NCI-H187 treated with DMSO at 0.1 percent for 48 hours (cell line): Measurements from ENCODE around the gene NUAK1.
"Not testable (repeated sequence)": the region's sequence is repeated elsewhere in the genome, so short reads cannot be mapped to it uniquely, and the experiment has no call there.

ENCODE experiments used
- DNase-seq: peaks from one replicate; lab custom pipeline; 2025; lab: John Stamatoyannopoulos, UW

Gene NUAK1

DNA sequence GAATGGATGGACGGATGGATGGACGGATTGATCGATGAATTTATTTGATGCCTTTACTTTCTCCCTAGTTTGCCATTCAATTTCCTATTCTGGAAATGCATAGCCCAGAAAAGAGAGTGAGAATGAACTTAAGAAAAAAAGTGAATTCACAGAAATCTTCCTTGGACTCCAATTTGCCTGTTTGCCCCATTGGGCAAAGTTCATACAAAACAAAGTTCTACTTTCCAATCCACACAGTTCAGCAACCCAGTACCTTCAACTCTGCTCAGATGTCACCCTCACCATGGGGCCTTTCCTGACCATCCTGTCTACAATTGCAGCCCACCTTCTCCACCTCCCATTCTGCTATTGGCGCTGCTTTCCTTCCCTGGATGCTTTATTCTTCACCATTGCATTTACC is 8.2 kb upstream of the NUAK1 start:
- DNase-seq, result no peak

DNA sequence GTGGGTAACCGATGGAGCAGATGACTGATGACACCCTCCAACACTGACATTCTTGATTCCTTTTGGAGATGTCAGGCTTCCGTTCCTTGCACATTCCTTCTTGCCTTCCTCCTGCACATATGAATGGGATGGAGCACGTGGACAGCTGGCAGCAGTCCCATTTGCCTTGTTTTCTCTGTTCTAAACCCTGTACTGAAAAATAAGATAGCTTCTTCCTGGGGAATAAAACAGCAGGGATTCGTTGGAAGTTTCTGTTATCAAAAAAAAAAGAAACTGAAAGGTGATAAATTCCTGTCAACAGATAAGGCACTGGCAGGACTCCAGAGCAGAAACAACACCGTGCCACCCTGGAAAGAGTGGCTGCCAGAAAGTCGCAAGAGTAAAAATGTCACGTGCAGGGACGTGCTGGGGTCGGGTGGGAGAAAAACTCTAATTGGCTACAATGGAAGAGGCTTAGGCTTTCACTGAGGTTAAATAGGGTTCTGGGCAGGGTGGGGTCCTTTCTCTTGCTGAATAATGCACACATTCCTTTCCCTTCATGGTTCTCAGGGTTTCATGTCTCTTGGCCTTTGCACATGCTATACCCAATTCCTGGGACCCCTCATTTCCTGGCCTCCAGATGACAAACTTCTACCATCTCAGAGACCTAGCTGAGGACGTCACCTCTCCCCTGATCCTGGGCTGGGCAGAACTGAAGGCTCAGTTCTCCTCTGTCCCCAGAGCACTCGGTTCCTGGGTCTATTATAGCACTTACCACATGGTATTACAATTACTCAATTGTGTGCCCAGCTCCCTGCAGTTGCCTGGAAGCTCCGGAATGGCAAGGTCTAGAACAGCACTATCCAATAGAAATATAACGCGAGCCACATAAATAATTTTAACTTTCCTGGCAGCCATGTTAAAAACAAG is 7.0 kb upstream of the NUAK1 start:
- no peak for DNase-seq

DNA sequence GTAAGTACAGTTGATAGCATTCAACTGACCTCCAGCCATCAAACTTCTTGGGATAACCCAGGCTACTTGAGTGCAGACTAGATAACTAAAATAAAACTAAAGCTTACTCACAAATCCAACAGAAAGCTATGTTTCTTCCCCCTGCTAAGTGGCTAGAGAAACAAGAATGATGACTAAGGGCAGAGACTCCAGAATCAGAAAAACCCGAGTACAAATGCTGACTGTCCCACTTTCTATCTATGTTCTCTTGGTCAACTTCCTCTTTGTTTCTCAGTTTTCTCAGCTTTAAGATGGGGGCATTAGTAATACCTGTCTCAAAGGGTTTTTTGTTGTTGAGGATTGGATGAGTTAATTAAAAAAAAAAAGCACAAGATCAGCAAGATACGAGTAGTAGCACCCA is 6.1 kb upstream of the NUAK1 start:
- no peak for DNase-seq

DNA sequence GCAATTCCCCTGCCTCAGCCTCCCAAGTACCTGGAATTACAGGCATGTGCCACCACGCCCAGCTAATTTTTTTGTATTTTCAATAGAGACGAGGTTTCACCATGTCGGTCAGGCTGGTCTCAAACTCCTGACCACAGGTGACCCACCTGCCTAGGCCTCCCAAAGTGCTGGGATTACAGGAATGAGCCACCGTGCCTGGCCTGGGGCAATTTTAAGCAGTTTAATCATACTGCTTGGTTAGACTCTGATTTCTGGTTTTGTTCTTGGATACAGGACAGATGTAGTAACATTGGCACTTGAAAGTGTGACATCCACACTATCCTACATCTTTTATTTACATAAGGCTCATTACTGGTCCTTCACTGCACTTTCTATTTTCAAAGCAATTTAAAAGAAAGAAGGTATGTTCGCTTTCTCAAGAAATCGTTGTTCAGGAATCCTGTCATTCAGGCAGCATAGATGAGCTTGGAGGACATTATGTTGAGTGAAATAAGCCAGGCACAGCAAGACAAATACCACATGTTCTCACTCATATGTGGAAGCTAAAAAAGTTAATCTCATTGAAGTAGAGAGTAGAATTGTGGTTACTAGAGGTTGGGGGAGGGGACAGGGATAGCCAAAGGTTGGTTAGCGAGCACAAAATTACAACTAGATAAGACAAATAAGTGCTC is 4.0 kb upstream of the NUAK1 start:
- DNase-seq, result no peak

DNA sequence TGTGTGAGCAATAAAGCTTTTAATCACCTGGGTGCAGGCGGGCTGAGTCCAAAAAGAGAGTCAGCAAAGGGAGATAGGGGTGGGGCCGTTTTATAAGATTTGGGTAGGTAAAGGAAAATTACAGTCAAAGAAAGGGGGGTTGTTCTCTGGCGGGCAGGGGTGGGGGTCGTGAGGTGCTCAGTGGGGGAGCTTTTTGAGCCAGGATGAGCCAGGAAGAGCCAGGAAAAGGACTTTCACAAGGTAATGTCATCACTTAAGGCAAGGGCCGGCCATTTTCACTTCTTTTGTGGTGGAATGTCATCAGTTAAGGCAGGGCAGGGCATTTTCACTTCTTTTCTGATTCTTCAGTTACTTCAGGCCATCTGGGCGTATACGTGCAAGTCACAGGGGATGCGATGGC is 3.2 kb upstream of the NUAK1 start:
- not testable (repeated sequence) for DNase-seq

DNA sequence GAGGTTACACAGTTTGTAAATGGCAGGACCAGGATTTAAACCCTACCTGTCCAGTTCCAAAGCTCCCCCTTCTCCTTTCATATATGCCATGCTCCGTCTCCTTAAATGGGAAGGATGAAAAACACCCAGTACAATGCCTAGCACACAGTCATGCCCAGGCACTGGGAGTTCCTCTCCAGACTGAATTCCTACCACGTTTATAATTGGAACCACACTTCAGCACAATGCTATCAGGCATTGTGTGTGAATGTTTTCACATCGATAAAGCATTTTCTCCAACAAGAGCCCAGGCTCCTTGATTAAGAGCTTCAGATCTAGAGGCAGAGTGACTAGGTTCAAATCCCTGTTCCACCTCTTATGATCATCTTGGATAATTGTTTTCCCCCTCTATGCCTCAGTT is 2.7 kb upstream of the NUAK1 start:
- DNase-seq, result no peak

DNA sequence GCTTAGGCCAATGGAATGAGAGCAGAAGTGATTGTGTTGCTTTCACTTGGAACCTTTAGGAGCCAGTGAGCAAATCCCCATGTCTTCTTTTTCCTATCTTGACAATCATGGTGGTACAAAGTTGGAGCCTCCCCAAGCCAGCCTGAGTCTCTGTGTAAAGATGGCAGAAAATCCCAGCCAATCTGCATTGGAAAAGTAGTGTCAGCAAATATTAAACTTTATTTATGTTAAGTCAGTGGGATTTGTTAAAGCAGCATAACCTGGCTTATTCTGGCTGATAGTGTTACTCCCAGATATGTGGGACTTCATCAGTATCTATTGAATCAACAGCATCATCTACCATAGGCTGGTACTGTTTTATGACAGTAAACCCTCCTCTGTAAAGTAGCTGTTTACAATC is 2.2 kb upstream of the NUAK1 start:
- DNase-seq, result no peak

DNA sequence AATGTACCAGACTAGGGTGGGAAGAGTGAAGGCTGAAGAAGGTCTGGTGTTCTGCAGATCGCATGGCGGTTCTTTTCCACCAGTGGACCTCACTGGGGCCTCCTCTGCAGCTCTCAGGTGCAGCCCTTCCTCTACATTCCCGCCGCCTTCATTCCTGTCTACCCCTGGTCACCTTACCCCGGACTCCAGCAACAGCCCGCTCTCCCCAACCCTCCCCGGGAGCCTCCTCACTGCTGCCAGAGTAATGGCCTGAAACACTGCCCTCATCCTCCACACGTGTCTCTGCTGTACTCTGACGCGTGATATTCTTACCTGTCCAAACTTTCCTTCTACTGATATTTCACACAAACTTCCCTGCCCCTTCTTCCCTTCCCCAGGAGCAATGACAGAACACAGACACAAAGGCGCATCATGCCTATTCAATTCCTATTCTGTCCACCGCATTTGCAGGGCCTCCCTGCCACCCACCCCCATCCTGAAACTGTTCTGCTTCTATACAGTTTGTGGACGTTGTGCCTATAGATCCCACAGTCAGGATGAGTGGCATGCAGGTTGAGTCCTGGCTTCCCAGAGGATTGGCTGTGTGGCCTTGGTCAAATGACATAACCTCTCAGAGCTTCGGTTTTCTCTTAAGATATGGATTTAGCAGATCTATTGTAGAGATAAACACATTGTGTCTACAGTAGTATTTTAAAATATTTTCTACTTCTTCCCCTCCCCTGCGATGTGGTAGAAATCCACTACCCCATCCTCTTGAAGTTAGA is 1.7 kb upstream of the NUAK1 start:
- no peak for DNase-seq

DNA sequence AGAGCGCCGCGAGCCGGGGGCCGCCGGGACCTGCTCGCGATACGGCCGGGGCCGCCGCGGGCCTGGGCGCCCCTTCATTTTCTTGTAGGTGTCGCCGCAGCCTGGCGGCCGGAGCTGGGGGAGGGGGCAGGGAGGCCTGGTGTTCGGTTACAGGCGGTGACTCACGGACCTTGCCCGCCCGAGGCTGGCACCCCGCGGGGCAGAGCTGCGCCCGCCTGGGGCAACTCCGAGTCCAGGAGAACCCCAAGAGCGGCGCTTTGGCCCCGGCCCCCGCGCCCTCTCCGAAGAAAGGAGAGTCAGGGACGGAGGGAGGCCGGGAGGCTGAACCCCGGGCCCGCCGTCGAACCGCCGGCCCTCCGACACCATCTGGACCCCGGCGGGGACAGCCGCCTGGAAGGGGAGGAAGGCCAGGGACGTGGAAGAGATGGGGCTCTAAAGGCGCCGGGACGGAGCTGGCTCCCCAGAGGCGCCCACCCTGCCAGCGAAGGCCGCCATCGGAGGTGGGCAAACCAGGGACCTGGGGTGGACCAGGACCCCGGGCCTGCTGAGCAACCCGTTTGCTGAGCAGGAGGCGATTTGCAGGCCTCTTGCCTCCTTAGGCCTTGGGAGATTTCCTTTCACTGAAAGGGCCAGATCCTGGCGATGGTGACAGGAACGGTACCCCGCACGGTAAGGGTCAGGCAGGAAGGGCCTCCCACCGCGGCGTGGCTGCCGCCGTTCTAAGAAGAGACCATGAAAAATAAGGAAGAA is 843 bp upstream of the NUAK1 start:
- DNase-seq, result no peak

DNA sequence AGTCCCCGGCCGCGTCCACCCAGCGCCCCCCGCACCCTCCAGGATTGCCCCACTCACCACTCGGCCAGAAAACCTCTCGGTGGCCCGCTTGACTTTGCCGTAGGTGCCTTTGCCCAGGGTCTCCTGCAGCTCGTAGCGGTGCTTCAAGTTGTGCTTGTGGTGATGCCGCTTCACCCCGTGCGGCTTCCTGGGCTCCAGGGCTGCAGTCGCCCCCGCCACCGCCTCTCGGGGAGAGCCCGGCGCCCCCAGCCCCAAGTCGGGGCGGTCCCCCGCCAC is 459 bp downstream of the NUAK1 start:
- no peak for DNase-seq

DNA sequence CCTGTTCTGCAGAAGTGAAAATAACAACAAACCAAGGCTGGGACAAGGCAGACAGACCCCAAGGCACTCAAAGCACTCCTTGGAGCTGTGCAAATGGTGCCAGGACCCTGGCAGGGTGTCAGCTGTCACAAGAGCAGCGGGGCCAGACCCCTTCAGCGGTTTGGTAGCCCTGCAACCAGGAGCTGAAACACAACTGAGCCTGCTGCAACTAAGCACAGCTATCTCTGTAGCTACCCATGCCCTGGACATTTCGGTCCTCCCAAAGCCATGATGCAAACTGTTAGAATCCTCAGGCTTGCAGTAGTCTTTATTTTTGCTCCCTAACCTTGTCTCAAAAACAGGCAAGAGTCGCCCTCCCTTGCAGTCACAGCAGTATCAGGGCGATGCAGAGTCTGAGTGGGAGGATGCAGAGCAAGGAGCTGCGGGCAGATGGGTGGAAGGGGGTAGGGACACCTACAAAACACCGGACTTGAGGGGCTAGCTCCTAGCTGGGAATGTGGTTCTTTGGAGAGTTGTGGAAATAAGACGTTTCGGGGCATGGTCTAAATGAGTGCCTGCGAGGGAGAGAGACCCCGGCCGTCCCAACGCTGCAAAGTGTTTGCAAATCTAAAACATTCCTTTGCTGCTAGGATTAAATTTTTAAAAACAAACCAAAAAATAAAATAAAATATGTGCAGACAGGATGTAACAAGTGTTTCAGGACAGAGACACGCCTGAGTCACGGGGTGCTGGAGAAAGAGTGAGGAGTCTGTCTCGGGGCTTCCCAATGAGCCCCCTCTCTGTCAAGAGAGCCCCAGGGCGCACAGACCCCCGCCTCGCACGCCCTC is 1.0 kb downstream of the NUAK1 start:
- DNase-seq, result no peak

DNA sequence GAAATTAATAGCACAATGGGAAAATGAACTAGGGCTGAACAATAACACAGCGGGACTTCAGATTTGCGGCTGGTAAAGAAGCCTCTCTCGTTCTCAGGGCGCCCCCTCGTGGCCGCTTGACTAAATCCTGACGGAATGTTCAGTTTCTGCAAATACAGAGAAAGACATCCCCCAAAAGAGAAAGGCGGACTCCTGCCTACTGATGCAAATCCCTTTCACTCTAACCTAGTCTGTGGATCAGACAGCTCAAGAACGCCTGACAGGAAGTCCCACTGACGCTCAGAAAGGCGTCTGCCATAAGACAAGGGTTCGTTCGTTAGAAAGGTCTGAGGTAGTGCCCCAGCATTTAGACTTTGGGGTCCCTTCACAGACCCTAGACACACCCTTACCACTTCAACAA is 2.5 kb downstream of the NUAK1 start:
- DNase-seq, result peak; percentile 65

DNA sequence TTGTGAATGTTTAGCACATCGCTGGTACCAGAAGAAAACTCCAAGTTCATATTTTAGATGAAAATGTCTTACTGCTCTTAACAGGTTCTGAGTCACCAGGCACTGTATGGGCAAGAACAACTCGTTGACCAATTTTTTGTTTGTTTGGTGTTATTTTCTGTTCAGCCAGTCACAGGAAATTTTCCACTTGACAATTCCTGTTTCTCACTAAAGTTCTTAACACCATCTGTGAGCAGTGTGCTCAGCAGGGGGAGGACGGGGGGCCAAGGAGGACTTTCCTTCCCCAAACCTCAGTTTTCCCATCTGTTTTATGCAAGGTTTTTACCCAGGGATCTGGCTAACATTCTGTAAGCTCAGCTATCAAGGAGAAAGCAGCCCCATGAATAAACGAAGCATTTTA is 3.0 kb downstream of the NUAK1 start:
- no peak for DNase-seq

DNA sequence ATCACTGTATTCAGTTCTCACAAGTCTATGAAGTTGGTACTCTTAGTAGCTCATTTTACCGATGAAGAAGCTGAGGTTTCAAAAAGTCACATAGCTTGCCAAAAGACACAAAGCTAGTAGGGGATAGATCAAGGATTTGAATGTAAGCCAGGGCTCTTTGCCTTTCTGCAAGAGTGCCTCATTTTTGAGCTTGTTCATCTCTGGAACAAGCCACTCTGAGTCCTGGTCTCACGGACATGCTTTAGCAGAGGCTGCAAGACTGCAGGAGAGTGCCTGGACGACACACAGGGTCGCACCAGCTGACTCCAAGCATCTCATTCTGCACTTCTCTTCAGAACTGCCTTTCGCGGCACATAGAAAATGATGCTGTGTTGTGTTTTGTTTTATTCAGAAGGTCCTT is 3.7 kb downstream of the NUAK1 start:
- DNase-seq, result no peak

DNA sequence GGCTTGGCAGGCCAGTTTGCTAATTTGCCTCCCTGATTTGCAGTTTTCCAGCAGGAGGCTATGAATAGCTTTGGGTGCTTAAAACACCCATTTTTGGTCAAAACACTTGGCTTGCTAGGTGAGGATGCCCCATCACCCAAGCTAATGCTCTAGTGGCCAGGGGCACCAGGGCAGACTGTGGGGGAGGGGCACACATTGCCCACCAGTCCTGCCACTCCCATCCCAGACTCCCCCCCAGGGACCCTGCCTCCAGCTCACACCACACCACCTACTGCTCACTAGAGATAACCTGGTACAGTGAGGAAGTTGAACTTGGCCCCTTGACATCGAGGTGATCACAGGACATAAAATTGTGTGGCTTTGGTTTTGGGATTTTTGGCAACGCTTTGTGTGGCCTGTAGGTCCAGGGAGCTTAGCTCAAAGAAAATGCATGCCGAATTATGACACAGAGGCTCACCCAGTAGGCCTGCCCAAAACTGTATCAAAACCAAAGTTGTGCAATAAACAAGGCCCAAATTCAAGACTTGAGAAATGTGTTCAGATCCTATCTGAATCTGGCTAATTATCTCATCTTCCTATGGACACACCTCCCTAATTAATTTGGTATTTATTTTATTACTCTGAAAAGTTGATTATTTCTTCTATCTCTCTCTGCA is 4.3 kb downstream of the NUAK1 start:
- no peak for DNase-seq

DNA sequence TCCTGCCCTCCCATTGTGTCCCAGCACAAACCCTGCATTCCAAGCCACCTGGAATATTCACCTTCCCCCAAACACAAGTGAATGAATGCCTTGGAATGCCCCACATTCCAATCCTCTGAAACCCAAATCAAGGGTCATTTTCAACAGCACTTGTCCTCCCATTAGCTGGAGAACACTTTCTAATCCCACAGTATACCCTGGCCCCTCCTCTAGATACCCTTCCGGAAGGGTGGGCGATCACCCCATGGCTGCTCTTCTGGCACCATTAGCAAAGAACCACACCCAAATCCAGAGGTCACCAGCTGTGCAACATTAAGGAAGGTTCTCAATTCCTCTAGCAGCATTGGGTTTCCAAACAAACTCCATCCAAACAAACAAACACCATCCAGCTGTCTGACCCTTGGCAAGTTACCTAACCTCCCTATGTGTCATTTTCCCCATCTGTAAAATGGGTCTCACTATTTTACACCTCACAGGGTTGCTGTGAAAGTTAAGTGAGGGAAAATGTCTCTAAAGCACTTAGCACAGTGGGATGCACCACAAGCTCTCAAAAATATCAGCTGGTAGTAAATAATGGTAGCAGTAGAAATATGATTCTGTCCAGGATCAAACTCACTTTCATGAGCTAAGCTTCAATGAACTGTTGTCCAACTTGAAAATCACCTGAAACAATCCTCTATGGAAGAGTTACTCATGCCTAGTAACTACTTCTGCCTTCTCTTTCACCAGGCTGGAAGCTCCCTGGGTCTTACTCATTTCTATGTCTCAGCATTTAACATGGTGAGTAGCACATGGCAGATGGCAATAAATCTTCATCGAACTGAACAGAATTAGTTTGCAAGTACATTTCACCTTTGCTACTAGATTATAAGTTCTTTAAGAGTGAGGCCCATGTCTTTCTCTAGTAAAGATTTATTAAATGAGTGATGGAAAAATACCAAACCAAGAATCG is 5.3 kb downstream of the NUAK1 start:
- no peak for DNase-seq

DNA sequence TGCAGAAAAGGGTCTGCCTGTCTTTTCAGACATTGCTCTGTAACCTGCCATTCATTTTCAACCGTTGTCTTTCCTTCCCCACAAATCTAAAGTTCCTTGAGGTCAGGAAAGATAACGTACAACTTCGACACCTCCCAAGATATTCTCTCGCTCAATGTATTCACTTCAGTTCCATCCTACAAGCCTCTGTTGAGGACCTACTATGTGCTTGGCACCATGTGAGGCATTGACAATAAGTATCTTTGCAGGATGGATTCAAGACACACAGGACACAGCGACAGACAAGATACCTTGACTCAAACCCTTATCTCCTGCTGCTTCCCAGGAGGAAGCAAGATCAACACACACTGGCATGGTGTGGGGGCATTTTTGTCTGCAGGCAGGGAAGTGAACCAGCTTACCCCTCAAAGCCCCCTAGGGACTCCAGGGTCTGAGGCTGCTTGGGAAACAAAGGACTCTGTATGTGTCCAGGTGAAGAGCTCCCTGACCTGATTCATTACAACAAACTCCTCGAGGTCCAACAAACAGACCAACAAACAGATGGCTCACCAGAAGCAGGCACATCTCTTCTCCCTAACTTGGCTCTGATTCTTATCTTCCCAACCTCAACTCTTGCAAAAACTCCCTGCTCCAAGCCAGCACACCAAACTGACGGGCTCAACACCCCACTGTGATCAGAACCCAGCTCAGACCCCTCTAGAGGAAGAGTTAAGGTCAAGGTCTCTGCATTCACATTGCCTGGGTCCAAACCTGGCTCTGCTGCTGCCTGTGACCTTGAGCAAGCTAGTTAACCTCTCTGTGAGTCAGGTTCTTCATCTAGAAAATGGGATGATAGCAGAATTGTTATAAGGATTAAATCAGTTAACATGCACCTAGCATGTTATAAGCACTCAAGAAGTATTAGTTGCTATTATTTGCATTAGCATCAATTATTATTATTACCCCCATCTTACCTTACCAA is 6.3 kb downstream of the NUAK1 start:
- DNase-seq, result no peak

DNA sequence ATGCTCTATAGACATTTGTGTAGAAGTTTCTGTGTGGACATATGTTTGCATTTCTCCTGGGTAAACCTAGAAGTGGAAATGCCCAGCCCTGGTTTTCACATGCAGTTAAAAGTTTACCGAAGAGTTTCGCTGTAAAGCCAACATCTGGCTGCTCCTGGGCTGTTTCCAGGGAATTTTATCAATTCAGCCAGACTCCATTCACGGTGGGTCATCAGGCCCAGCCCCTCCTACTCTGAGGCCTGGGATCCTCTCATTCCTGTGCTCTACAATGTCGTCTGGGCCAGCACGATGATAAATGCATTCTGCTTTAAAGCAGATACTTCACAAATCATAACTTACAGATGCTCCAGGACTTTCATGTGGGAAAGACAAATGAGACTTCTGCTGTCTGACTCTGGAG is 7.1 kb downstream of the NUAK1 start:
- DNase-seq, result no peak
